Stimulated activated naive B cell treated with anti-CD40 and anti-IgM and Interleukin-4, amounts not matched to agents 10 μg/mL and 1 μg/mL and 100 μg/mL, for 72 hours (primary cell): ENCODE results near the gene SPOP.
A peak's percentile ranks its signal among the peaks of the same experiment; 100 is the strongest.
"Not testable (repeated sequence)": the region's sequence is repeated elsewhere in the genome, so short reads cannot be mapped to it uniquely, and the experiment has no call there.

Experiments used
- ATAC-seq, 2 donors: fragments of 150-1000 bp; cut with Tn5 transposase; replicated peaks; 2 replicates each; pipeline ENCODE4 v1.10.0; 2021; ENCODE audit warnings: moderate library complexity in 1 of 2
- DNase-seq: peaks from one replicate; pipeline ENCODE4 v3.0.0; 2021
- H3K27ac Mint-ChIP-seq: one replicate; pipeline ENCODE4 v1.8.0; 2022; ENCODE audit warnings: mild to moderate bottlenecking, mixed read lengths
- H3K27me3 Mint-ChIP-seq, 2 donors: one replicate each; pipeline ENCODE4 v1.8.0; 2022; ENCODE audit warnings: mixed read lengths in 2 of 2
- H3K36me3 Mint-ChIP-seq, 2 donors: one replicate each; pipeline ENCODE4 v1.8.0; 2022; ENCODE audit warnings: mixed read lengths in 2 of 2, mild to moderate bottlenecking in 1 of 2
- H3K4me1 Mint-ChIP-seq, 2 donors: one replicate each; pipeline ENCODE4 v1.8.0; 2022; ENCODE audit warnings: mixed read lengths in 2 of 2, mild to moderate bottlenecking in 1 of 2
- H3K4me3 Mint-ChIP-seq, 2 donors: one replicate each; pipeline ENCODE4 v1.8.0; 2022; ENCODE audit warnings: mild to moderate bottlenecking in 2 of 2, mixed read lengths in 2 of 2, moderate library complexity in 1 of 2
- H3K9me3 Mint-ChIP-seq, 2 donors: one replicate each; pipeline ENCODE4 v1.8.0; 2022; ENCODE audit warnings: mixed read lengths in 2 of 2, mild to moderate bottlenecking in 1 of 2

The SPOP gene

DNA sequence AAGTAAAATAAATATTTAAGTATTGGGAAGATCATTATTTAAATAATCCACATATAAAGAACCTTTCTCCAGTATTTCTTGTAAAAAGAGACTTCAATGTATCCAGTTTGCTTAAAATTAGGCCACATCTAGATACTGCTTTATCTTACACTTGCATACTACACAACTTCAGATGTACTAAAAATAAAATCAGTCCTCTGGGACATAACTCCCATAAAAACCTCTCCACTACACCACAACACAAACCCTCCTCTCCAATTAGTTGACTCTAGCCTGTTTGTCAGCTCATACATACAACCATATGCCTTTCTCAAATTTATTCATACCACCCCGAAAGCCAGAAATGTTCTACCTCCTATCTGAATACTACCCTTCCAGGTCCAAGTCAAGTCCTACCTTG lies 21.6 kb downstream of the SPOP start:
- H3K36me3 Mint-ChIP-seq = peaks cover 3 to 28% of the 10 kb centered on the region in 2 donors
- H3K27ac Mint-ChIP-seq = no peak overlapping the region
- no peaks in the 10 kb centered on the region for H3K9me3 Mint-ChIP-seq

DNA sequence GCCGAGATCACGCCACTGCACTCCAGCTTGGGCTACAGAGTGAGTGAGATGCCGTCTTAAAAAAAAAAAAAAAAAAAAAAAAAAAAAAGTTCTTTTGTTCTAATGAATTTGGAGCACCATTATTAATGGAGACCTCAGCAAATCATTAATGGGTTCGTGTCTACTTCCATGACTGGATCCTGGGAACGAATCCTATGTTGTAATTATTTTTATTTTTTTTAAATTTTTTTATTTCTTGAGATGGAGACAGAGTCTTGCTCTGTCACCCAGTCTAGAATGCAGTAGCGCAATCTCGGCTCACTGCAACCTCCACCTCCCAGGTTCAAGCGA lies 30.7 kb downstream of the SPOP start:
- H3K36me3 Mint-ChIP-seq = peaks cover 3 to 8% of the 10 kb centered on the region in 2 donors
- H3K27ac Mint-ChIP-seq = peak overlapping the region; percentile 79

More for the DNA sequence above, 21.6 kb downstream of the SPOP start:
- no peaks in the 10 kb centered on the region for H3K27me3 Mint-ChIP-seq
- H3K4me1 Mint-ChIP-seq = peaks cover 28 to 40% of the 10 kb centered on the region in 2 donors
- no peak for DNase-seq
- ATAC-seq = no peak
- H3K4me3 Mint-ChIP-seq = no peak overlapping the region

DNA sequence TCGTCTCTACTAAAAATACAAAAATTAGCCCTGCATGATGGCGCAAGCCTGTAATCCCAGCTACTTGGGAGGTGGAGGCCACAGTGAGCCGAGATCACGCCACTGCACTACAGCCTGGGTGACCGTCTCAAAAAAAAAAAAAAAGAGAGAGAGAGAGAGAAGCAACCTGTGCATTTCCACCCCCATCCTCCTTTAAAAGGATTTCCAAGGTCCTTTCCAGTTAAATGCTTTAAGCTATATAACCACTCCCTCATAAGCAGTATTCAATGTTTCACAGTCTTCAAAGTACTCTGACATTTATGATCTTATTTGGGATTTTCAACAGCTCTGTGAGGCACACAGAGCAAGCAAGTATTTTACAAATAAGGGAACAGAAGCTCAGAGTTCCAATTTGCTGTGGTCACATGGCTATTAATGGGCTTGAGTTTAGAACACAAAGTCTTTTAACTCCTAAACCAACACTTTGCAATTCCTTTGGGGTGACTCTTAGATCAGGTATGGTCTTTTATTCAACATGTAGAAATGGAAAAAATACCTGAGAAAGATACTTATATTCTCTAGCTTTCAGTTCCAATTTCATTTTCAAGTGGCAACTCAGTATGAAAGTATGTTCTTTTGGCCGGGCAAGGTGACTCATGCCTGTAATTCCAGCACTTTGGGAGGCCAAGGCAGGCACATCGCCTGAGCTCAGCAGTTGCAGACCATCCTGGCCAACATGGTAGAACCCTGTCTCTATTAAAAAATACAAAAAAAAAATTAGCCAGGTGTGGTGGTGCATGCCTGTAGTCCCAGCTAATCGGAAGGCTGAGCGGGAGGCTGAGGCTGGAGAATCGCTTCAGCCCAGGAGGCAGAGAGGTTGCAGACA lies 31.3 kb downstream of the SPOP start:
- Mint-ChIP-seq H3K27me3 (no peaks in the 10 kb centered on the region), H3K4me3 (peak overlapping the region in 1 of 2 donors; percentile 41), H3K36me3 (peaks cover 3 to 8% of the 10 kb centered on the region in 2 donors), H3K4me1 (peaks cover 23 to 71% of the 10 kb centered on the region in 2 donors), H3K9me3 (no peaks in the 10 kb centered on the region), H3K27ac (peak overlapping the region; percentile 79)
- DNase-seq (peak; percentile 11), ATAC-seq (peak; percentile 85 to 88)

More for the DNA sequence above, 30.7 kb downstream of the SPOP start:
- H3K4me1 Mint-ChIP-seq = peaks cover 24 to 73% of the 10 kb centered on the region in 2 donors
- no peaks in the 10 kb centered on the region for H3K27me3 Mint-ChIP-seq
- no peak for DNase-seq
- H3K4me3 Mint-ChIP-seq = no peak overlapping the region
- no peaks in the 10 kb centered on the region for H3K9me3 Mint-ChIP-seq
- peak in 1 of 2 donors; percentile 5 for ATAC-seq

DNA sequence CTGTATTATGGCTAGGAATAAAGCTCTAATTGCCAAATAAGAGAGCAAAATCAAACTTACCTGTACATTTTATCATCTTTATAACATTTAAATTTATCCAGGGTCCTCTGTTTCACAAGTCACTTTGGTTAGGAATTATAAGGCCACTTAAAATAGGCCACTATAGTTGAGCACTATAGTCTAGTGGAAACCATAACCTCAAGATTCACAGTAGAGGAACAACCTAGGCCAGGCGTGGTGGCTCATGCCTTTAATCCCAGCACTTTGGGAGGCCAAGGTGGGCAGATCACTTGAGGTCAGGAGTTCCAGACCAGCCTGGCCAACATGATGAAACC lies 31.9 kb downstream of the SPOP start:
- not testable (repeated sequence) for H3K9me3 Mint-ChIP-seq, ATAC-seq, DNase-seq, H3K27me3 Mint-ChIP-seq
- H3K36me3 Mint-ChIP-seq = peaks cover 5 to 11% of the 10 kb centered on the region in 2 donors
- peak overlapping the region; percentile 28 for H3K27ac Mint-ChIP-seq
- H3K4me1 Mint-ChIP-seq = peaks cover 22 to 67% of the 10 kb centered on the region in 2 donors
- peak overlapping the region in 1 of 2 donors; percentile 28 for H3K4me3 Mint-ChIP-seq

DNA sequence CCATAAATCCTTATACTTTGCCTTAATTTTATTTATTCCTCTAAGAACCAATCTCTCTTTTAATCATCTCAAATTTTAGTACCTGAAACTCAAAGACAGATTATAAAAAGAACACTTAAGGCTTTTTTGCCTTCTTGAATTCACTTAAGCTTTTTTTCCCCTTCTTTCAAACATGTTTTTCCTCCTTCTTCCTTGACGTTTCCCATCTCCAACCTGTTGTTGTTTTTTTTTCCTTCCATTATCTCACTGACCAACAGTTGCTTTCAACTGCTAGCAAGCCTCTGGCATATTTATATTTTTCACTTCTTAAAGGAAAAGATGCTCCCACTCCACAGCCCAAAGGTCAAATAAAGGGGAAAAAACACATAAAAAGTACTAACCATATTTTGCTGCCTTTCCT lies 32.2 kb downstream of the SPOP start:
- H3K4me3 Mint-ChIP-seq = no peak overlapping the region
- peaks cover 5 to 15% of the 10 kb centered on the region in 2 donors for H3K36me3 Mint-ChIP-seq

DNA sequence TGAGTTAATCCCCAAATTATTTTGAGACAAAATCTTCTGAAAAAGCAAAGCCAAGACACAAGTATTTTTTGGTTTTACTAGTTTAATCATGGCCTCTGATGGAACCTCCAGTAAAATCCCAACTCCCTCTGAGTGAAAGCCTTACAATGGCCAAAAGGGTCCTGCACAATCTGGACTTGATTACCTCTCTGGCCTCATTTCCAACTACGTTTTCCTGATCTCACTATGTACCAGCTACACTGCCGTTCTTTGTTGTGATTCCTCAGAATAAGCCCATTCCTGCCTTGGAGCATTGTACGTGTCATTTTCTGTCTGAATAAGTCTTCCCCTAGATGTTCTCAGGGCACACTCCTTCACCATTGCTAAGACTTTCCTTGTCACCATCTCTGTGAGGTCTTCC lies 37.3 kb downstream of the SPOP start:
- no peak overlapping the region for H3K4me3 Mint-ChIP-seq
- no peaks in the 10 kb centered on the region for H3K27me3 Mint-ChIP-seq
- ATAC-seq = no peak

More for the DNA sequence above, 32.2 kb downstream of the SPOP start:
- no peaks in the 10 kb centered on the region for H3K27me3 Mint-ChIP-seq
- H3K9me3 Mint-ChIP-seq = no peaks in the 10 kb centered on the region
- H3K27ac Mint-ChIP-seq = peak overlapping the region; percentile 28
- no peak for DNase-seq
- ATAC-seq = no peak
- H3K4me1 Mint-ChIP-seq = peaks cover 22 to 67% of the 10 kb centered on the region in 2 donors

DNA sequence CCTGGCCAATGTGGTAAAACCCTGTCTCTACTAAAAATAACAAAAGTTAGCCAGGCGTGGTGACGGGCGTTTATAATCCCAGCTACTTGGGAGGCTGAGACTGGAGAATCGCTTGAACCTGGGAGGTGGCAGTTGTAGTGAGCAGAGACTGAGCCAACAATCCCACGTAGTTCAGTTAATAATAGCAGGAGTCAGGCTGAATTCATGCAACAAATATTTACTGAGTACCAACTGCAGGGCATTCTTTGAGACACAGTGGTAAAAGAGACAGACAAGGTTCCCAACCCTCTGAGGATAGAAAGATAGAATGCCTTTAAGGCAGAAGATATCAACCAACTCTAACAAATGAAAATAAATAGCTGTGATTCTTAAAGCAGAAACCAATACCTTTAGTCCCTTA lies 39.1 kb downstream of the SPOP start:
- ATAC-seq (no peak), DNase-seq (no peak)
- no peak overlapping the region for H3K27ac Mint-ChIP-seq
- H3K36me3 Mint-ChIP-seq = peaks cover 7 to 21% of the 10 kb centered on the region in 2 donors
- no peaks in the 10 kb centered on the region for H3K27me3 Mint-ChIP-seq
- H3K4me1 Mint-ChIP-seq = peaks cover 8 to 25% of the 10 kb centered on the region in 2 donors
- H3K9me3 Mint-ChIP-seq = no peaks in the 10 kb centered on the region
- H3K4me3 Mint-ChIP-seq = no peak overlapping the region

More for the DNA sequence above, 37.3 kb downstream of the SPOP start:
- no peak overlapping the region for H3K27ac Mint-ChIP-seq
- H3K9me3 Mint-ChIP-seq = no peaks in the 10 kb centered on the region
- no peak for DNase-seq
- H3K36me3 Mint-ChIP-seq = peaks cover 7 to 24% of the 10 kb centered on the region in 2 donors
- H3K4me1 Mint-ChIP-seq = peaks cover 11 to 38% of the 10 kb centered on the region in 2 donors

DNA sequence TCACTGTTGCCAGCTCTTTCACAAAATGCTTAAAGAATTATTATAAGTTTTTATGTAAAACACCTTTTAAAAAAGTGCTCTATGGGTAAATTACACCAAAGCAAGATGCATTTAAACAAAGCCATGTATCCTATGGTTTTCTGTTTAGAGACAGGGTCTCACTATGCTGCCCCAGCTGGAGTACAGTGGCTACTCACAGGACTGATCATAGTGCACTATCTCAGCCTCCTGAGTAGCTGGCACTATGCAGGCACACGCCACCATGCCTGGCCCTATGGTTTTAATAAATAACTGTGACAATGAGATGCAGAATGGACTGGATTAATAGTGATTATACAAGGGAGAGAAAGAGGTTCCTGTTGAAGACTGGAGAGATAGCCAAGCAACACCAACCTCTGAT lies 40.2 kb downstream of the SPOP start:
- Mint-ChIP-seq H3K4me1 (peaks cover 8 to 17% of the 10 kb centered on the region in 2 donors), H3K36me3 (peaks cover 5 to 21% of the 10 kb centered on the region in 2 donors), H3K4me3 (no peak overlapping the region), H3K27ac (no peak overlapping the region), H3K9me3 (no peaks in the 10 kb centered on the region), H3K27me3 (no peaks in the 10 kb centered on the region)
- ATAC-seq (no peak), DNase-seq (no peak)

DNA sequence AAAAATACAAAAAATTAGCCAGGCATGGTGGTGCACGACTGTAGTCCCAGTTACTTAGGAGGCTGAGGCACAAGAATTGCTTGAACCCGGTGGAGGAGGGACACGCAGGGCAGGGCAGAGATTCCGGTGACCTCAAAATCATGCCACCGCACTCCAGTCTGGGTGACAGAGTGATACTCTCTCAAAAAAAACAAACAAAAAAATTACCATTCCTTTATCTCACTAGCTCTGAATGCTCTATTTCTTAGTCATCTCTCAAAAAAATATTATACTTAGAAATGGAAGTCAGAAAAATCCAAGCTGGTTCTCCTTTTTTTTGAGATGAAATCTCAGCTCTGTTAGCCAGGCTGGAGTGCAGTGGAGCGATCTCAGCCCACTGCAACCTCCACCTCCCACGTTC lies 40.8 kb downstream of the SPOP start:
- Mint-ChIP-seq H3K36me3 (peaks cover 5 to 21% of the 10 kb centered on the region in 2 donors), H3K9me3 (no peaks in the 10 kb centered on the region), H3K4me3 (no peak overlapping the region), H3K4me1 (peaks cover 8 to 14% of the 10 kb centered on the region in 2 donors), H3K27me3 (no peaks in the 10 kb centered on the region), H3K27ac (no peak overlapping the region)
- ATAC-seq (no peak), DNase-seq (no peak)

DNA sequence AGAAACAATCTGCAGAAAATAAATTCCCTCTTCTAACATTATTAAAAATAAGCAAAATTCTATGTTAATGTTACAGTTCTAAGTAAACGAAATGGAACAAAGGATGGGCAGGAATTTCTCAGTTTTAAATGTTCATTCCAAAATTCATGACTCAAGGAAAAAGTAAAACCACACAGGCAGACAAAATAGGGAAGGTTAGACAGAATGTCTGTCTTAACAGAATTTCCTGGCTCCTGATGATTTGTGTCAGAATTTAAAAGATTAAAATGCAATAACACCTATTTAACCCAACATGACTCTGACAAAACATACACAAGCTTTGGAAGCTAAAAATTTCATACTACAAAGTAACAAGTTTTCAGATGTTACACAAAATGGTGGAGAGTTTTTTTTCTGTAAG lies 42.8 kb downstream of the SPOP start:
- Mint-ChIP-seq H3K36me3 (peaks cover 0 to 12% of the 10 kb centered on the region in 2 donors), H3K9me3 (no peaks in the 10 kb centered on the region), H3K27ac (no peak overlapping the region), H3K27me3 (no peaks in the 10 kb centered on the region), H3K4me3 (no peak overlapping the region), H3K4me1 (peaks cover 8 to 20% of the 10 kb centered on the region in 2 donors)
- DNase-seq (no peak), ATAC-seq (no peak)

DNA sequence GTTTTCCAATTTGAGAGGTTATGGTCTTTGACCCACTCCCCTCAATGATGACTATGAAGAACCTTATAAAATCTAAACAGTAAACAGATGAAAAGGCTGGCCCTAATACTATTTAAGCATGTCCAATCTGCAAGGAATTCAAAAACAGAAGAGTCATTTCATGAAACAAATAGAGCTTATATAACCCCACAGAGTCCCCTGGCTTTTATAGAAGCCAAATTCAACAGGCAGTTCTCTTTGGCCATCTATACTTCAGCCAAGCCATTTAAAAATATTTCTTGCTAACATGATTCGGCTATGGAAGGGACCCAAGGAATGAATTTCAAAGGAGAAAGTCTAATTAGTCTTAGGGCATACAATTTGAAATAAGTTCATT lies 43.4 kb downstream of the SPOP start:
- H3K9me3 Mint-ChIP-seq = no peaks in the 10 kb centered on the region
- H3K4me3 Mint-ChIP-seq = no peak overlapping the region
- H3K27me3 Mint-ChIP-seq = no peaks in the 10 kb centered on the region
- DNase-seq (no peak), ATAC-seq (no peak)
- H3K36me3 Mint-ChIP-seq = peaks cover 0 to 12% of the 10 kb centered on the region in 2 donors
- no peak overlapping the region for H3K27ac Mint-ChIP-seq
- peaks cover 8 to 20% of the 10 kb centered on the region in 2 donors for H3K4me1 Mint-ChIP-seq

DNA sequence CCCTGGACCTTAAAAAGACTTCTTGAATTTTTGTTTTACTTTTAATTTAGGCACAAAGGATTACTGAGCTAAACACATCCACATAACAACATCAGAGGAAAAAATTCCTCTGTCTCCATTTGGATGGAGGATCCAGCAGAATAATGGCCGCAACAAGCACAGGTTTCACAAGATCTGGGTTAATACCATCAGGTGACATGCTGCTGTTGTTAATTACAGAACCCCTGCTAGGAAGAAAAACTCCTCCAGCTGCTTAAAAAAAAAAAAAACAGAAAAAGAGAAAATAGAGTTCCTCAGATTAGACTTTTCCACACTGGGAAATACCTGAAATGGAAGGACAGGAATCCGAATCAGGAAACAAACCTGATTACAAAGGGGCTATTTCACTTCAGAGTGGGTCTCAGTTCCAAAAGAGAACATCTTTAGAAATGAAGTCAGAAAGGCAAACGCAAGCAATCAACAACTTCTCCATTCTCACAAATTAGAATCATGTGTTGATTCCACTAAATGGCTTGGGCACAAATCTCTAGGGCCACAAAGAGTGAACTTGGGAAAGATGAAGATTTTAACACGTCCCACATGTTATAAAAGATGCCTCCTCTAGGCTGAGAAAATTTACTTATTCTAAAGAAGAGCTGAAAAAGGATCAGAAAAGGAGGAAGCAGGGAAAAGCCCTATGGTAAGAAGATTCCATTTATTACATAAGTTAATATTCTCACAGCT lies 44.0 kb downstream of the SPOP start:
- H3K9me3 Mint-ChIP-seq = no peaks in the 10 kb centered on the region
- no peak for ATAC-seq
- H3K27me3 Mint-ChIP-seq = no peaks in the 10 kb centered on the region
- DNase-seq = no peak
- peaks cover 8 to 20% of the 10 kb centered on the region in 2 donors for H3K4me1 Mint-ChIP-seq
- no peak overlapping the region for H3K4me3 Mint-ChIP-seq
- H3K27ac Mint-ChIP-seq = no peak overlapping the region
- peaks cover 0 to 12% of the 10 kb centered on the region in 2 donors for H3K36me3 Mint-ChIP-seq

DNA sequence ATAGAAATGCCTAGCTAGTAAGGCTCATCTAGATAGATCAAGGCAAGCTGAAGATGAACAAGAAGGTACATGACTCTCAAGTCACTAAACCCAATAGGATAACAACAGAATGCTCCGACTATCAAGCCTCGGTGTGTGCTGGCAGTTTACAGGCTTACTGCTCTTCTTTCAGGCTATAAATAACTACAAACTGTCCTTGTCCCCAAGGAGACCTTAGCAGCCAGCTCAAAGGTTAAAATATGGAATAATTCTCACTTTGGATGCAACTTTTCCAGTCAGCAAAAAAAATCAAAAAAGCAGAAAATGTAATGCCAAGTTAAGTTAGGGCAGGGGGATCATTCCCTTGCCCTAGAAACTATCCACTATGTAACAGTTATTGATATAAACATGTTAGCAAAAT lies 44.6 kb downstream of the SPOP start:
- Mint-ChIP-seq H3K27ac (no peak overlapping the region), H3K36me3 (peaks cover 2 to 7% of the 10 kb centered on the region in 2 donors), H3K4me1 (peaks cover 11 to 20% of the 10 kb centered on the region in 2 donors), H3K27me3 (no peaks in the 10 kb centered on the region), H3K9me3 (no peaks in the 10 kb centered on the region), H3K4me3 (no peak overlapping the region)
- ATAC-seq (no peak), DNase-seq (no peak)

DNA sequence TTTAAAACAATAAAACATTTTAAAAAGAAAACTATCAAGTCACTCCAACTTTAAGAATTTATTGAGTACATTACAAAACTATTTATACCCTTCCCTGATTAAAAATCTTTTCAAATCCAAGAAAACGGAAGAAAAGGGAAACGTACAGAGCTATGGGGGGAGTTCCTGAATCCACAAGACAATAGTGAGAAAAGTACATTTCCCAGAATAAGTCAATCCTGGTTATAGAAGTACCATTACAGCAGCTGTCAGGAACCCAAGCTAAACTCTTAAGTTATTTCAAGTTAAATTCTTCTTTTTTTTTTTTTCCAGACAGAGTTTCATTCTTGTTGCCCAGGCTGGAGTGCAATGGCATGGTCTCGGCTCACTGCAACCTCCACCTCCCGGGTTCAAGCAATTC lies 45.7 kb downstream of the SPOP start:
- H3K9me3 Mint-ChIP-seq = no peaks in the 10 kb centered on the region
- H3K27me3 Mint-ChIP-seq = no peaks in the 10 kb centered on the region
- no peak overlapping the region for H3K4me3 Mint-ChIP-seq
- H3K27ac Mint-ChIP-seq = no peak overlapping the region
- DNase-seq (no peak), ATAC-seq (no peak)
- H3K36me3 Mint-ChIP-seq = peaks cover 2 to 4% of the 10 kb centered on the region in 2 donors
- peaks cover 8 to 12% of the 10 kb centered on the region in 2 donors for H3K4me1 Mint-ChIP-seq

DNA sequence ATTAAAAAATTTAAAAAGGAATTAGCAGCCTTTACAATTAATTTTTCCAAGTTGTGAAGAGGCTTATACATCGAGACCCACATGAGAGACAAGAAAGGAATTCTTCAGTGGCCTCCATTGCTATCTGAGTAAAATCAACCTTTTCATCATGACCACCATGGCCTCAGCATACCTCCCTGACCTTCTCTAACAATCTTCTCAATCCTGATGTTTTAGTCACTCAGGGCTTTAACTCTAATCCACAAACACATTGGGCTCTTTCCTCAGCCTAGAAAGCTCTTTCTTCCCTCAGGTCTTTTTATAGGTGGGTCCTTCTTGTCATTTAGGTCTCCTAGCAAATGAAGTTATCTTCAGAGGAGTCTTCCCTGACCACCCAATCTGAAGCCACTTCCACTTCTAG lies 46.4 kb downstream of the SPOP start:
- ATAC-seq = no peak
- no peaks in the 10 kb centered on the region for H3K9me3 Mint-ChIP-seq
- H3K4me1 Mint-ChIP-seq = peaks cover 8 to 12% of the 10 kb centered on the region in 2 donors
- no peak overlapping the region for H3K27ac Mint-ChIP-seq
- no peaks in the 10 kb centered on the region for H3K27me3 Mint-ChIP-seq
- H3K4me3 Mint-ChIP-seq = no peak overlapping the region
- no peak for DNase-seq
- H3K36me3 Mint-ChIP-seq = peaks cover 2 to 4% of the 10 kb centered on the region in 2 donors
